Measurements from ENCODE around the gene HMX1.

The HMX1 gene

GRCh38 chr4:8871417-8872401 lies at the start of gene HMX1:
Gene HMX1, minus strand, starts transcription at chr4:8871839. Its CDS starts 225 bp downstream, at chr4:8871614.
- no peak for DNase-seq

GRCh38 chr4:8920969-8921368 lies 49.3 kb upstream of the HMX1 start:
- no peak for DNase-seq

GRCh38 chr4:8920289-8920965 lies 48.8 kb upstream of the HMX1 start:
- no peak for DNase-seq

- no peak for DNase-seq
Observed at GRCh38 chr4:8919651-8920288, 48.1 kb upstream of the HMX1 start.

- no peak for DNase-seq
Observed at GRCh38 chr4:8917868-8918783, 46.5 kb upstream of the HMX1 start.

- DNase-seq = no peak
Observed at GRCh38 chr4:8917321-8917811, 45.7 kb upstream of the HMX1 start.

- no peak for DNase-seq
Observed at GRCh38 chr4:8916906-8917305, 45.3 kb upstream of the HMX1 start.

- DNase-seq = no peak
Observed at GRCh38 chr4:8916351-8916885, 44.8 kb upstream of the HMX1 start.

- DNase-seq = no peak
Observed at GRCh38 chr4:8915201-8916200, 43.9 kb upstream of the HMX1 start.

- no peak for DNase-seq
Observed at GRCh38 chr4:8914461-8915171, 43.0 kb upstream of the HMX1 start.

- DNase-seq = no peak
Observed at GRCh38 chr4:8913858-8914460, 42.3 kb upstream of the HMX1 start.

GRCh38 chr4:8913121-8913857 lies 41.6 kb upstream of the HMX1 start:
- DNase-seq = no peak

- no peak for DNase-seq
Observed at GRCh38 chr4:8912506-8912905, 40.9 kb upstream of the HMX1 start.

- no peak for DNase-seq
Observed at GRCh38 chr4:8912089-8912455, 40.4 kb upstream of the HMX1 start.

GRCh38 chr4:8911316-8912088 lies 39.9 kb upstream of the HMX1 start:
- no peak for DNase-seq

GRCh38 chr4:8910822-8911315 lies 39.2 kb upstream of the HMX1 start:
- no peak for DNase-seq

- DNase-seq = no peak
Observed at GRCh38 chr4:8910100-8910821, 38.6 kb upstream of the HMX1 start.
